HFF-Myc (cell line): ENCODE data around the gene SEC24A.
A peak's percentile ranks its signal among the peaks of the same experiment; 100 is the strongest.
"Not testable (repeated sequence)": the region's sequence is repeated elsewhere in the genome, so short reads cannot be mapped to it uniquely, and the experiment has no call there.

Experiments used
- DNase-seq: peaks from one replicate; pipeline ENCODE4 v3.0.0-alpha.2; 2011; ENCODE audit warnings: low read depth; ENCODE audit errors: extremely low read depth
- H3K4me3 ChIP-seq: replicated peaks from 2 replicates; pipeline ENCODE4 v1.5.1; 2011; ENCODE audit warnings: low read depth, mild to moderate bottlenecking, control low read depth, low read length
- TF ChIP-seq, protein P1 (sequence below): IDR thresholded peaks from 2 replicates; pipeline ENCODE4 v1.5.1; 2012; ENCODE audit warnings: mild to moderate bottlenecking, low read depth, low read length, control low read depth; ENCODE audit errors: missing control alignments

The SEC24A gene

DNA sequence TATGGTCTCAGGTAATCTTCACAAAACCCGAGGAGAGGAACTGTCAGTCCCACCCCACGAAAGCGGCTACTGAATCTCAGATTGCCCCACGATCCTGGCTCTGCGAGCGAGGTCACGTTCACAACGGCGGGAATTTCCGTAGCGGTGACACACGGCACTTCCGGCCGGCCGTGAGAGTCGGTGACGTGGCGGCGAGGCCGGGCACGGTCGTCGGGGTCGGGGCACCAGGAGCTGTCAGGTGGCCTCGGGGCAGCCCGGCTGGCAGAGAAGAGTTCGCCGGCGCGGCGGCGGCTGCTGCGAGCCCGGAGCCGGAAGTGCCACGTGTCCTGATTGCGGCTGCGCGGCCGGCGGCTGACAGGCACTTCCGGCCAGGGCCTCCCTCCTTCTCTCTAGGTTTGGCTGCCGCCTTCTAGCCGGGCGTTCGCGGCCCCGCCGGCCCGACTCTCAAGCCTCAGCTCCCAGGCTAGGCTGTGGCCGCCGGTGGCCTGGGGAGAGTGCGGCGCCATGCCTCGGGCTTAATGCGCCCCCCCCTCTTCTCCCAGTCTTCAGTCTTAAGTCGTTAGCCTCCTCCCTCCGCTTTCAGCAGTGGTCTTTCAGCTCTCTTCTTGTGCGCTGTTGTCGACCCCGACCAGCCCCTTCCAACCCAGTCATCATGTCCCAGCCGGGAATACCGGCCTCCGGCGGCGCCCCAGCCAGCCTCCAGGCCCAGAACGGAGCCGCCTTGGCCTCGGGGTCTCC lies at the start of gene SEC24A:
Gene SEC24A, plus strand, starts transcription at position 361 of the 738 bp plus-strand sequence. Its CDS starts 292 bp downstream, at position 653.
- peak within 1 kb of the TSS; percentile 100 for H3K4me3 ChIP-seq
- peak; percentile 30 for DNase-seq
- TF ChIP-seq, protein P1, sequence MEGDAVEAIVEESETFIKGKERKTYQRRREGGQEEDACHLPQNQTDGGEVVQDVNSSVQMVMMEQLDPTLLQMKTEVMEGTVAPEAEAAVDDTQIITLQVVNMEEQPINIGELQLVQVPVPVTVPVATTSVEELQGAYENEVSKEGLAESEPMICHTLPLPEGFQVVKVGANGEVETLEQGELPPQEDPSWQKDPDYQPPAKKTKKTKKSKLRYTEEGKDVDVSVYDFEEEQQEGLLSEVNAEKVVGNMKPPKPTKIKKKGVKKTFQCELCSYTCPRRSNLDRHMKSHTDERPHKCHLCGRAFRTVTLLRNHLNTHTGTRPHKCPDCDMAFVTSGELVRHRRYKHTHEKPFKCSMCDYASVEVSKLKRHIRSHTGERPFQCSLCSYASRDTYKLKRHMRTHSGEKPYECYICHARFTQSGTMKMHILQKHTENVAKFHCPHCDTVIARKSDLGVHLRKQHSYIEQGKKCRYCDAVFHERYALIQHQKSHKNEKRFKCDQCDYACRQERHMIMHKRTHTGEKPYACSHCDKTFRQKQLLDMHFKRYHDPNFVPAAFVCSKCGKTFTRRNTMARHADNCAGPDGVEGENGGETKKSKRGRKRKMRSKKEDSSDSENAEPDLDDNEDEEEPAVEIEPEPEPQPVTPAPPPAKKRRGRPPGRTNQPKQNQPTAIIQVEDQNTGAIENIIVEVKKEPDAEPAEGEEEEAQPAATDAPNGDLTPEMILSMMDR, result no peak

DNA sequence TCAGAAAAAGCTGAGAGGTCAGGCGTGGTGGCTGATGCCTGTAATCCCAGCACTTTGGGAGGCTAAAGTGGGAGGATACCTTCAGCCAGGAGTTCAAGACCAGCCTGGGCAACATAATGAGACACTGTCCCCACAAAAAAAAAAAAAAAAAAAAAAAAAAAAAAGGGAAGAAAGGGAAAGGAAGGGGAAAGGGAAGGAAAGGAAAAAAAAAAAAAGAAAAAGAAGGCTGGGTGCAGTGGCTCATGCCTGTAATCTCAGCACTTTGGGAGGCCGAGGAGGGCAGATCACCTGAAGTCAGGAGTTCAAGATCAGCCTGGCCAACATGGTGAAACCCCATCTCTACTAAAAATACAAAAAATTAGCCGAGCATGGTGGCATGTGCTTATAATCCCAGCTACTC lies 48.8 kb upstream of the SEC24A start:
- not testable (repeated sequence) for H3K4me3 ChIP-seq, DNase-seq

DNA sequence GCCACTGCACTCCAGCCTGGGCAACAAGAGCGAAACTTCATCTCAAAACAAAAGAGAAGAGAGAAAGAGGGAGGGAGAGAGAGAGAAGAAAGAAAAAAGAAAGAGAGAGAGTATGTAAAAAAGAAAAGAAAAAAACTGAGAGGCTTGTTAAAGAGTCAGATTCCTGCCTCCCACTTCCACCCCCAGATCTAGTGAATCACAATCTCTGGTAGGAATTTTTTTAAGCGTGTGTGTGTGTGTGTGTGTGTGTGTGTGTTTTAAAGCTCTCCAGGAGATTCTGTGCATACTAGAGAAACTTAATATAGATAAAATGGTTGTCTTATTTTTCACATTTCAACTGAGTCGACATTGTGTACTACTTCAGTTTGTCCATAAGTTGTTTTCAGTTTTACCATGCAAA lies 48.0 kb upstream of the SEC24A start:
- no peak for DNase-seq
- H3K4me3 ChIP-seq, result no peak overlapping the region
- TF ChIP-seq, protein P1, result no peak

DNA sequence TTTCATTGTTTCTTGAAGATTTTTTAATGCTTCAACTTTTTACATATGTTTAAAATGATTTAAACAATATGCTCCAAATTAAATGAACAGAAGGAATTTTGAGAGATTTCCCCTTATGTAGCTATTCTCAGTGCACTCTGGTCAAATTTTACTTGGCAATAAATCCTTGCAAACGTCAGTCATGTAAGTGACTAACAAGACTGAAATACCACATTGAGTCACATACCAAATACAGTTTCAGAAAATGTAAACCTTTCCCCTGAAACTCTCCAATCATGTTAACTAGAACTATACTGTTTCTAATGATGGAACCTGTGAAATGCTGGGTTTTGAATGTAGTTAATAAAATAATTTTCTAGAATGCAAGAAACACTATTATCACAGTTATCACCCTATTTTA lies 45.5 kb upstream of the SEC24A start:
- DNase-seq, result no peak
- TF ChIP-seq, protein P1, result no peak
- H3K4me3 ChIP-seq, result no peak overlapping the region

DNA sequence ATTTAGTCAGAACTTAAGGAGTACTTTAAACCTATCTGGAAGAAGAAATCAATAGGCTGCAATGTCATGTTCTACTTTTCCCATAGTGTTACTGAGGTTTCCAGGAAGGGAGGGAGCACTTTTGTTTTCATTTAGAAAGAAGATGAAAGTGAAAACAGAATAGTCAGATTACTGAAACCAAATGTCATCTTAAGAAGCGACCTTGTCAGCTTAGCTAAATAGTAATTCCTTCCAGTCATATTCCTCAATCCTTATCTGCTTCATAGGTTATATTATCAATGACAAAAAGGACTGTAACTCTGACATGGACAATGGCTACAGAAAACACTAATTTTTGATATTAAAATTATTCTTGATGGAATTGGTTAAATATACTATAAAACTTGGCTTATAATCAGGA lies 43.7 kb upstream of the SEC24A start:
- no peak for DNase-seq
- TF ChIP-seq, protein P1, result no peak
- no peak overlapping the region for H3K4me3 ChIP-seq

DNA sequence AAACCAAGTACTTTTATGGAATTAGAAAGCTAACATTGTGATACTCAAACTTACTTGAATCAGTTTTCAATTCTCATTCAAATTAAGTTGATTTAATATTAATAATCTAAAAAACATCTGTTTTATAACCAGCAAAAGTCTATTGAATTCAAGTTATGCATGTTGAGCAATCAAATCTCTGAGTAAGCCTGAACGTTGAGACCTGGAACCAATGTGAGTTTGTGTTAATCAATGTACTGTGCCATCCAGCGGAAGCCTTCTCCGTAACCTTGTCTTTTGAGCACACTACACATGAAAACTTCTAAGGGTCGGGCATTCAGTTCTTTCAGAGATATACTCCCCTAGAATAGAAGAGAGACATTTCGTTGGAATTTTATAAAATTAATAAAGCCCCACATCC lies 41.9 kb upstream of the SEC24A start:
- no peak for DNase-seq
- no peak overlapping the region for H3K4me3 ChIP-seq
- TF ChIP-seq, protein P1, result no peak

DNA sequence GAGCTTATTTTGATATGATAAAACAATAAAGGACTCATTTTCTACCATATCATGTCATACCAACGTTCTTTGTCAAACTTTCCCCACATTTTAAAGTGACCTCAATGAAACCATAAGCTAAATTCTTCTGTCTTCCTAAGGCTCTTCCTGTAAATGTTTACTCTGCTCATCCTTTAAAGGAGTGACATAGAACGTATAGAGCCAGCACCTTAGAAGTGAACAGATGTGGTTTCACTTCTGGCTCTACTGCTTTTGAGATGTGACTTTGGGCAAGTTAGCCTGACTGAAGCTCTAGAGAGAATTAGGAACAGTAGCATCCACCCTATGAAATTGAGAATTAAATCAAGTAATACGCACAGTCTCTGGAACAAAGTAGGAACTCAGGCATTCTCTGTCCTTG lies 40.0 kb upstream of the SEC24A start:
- TF ChIP-seq, protein P1, result no peak
- DNase-seq, result no peak
- H3K4me3 ChIP-seq, result no peak overlapping the region
